Measurements from ENCODE around the gene CREB1.

Gene CREB1

DNA sequence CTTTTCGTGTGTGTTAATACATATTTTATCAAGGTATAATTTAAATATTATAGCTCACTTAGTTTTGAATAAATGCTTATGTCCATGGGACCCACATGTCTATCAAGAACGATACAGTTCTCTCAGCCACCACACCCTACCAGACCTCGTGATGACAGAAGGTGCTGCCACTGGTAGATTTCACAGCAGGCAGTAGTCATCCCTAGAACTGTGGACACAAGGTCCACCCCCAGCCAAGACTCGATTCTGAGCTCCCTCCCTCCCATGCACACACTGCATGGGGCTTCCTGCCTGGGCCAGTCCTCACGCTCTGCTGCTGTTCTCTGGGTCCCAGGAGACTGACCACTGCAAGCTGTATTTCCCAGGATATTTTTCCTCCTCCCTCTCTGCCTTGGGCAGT, 26.5 kb upstream of the CREB1 start:
- in situ Hi-C loops (cut with HindIII; ENCODE audit: low sequenced_read_pairs) = no loop called here

DNA sequence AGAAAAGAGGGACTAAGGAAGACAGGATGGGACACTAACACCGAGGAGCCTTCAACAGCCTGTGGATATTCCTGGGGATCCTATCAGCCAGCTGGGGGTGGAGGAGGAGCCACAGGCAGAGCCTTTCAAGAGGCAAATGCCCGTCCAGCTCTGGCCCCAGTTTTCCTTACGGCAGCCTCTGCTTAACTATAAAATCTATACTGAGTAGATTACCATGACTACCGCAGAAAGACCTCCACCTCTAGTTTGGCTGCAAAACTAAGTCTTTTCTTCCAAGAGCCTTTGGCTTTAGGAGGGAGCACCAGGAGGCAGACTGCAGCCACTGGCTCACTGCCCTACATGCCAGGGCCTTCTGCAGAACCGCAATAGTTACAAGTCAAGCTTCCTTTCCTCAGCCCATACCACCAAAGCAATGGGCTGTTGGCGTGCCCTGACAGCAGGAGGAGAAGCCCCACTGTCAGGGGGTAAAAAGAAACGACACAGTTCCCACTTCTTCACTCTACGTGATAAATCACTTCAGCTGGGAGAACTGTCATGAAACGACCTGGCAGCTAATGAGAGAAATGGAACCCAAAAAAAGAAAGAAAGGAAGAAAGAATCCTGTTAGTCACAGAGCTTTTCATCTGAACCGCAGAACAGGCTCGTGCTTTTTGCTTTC, 25.1 kb upstream of the CREB1 start:
- in situ Hi-C loops (cut with HindIII; ENCODE audit: low sequenced_read_pairs) = no loop called here

DNA sequence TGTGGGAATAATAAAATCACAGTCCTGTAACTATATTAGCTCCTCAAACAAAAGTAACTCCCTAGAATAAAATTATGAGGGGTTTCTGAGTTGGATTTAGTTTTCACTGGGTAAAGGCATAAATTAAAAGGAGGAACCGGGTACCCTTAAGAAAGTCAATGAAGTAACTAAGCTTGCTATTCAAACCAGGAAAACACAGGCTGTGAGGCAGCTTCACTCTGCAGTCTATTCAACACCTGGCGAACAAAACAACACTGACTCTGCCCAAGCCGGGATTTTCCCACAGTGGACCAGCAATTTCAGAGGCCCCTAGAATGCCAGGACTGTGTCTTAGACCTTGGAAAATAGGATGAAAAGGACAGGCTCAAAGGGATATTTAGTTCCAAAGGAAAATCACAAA, 24.6 kb upstream of the CREB1 start:
- in situ Hi-C loops (cut with HindIII; ENCODE audit: low sequenced_read_pairs) = no loop called here

DNA sequence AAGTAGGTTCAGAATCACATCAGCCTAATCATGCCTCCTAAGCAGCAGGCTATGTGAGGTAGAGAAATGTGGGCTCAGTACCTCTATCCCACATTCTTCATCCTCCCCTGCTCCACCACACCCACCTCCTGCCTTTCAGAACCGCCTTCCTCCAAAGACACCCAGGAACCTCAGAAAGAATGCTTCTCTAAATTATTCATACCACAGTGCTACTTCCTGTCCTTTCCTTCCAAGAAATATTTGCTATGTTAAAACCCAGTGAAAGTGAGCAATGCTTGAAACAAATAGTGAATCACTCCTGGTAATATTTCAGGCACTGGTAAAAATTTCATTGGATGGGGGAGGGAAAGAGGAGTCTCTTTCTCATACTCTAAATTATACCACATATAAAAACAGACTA, 24.0 kb upstream of the CREB1 start:
- in situ Hi-C loops (cut with HindIII; ENCODE audit: low sequenced_read_pairs) = no loop called here

DNA sequence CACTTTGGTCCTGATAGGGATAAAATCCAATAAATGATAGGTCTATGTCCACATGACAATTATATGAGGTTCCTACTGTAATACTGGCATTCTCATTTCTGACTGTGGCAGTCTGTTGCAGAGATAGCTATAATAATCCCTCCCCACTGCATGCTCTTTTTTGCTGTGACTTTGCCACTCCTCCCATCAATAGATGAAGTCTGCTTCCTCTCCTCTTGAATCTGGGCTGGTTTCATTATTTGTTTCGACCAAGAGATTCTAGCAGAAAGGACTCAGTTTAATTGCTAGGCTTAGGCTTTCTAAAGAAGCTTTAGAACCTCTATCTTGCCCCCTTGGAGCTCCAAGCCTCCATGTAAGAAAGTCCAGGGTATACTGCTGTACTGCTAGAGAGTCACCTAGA, 23.3 kb upstream of the CREB1 start:
- in situ Hi-C loops (cut with HindIII; ENCODE audit: low sequenced_read_pairs) = no loop called here

DNA sequence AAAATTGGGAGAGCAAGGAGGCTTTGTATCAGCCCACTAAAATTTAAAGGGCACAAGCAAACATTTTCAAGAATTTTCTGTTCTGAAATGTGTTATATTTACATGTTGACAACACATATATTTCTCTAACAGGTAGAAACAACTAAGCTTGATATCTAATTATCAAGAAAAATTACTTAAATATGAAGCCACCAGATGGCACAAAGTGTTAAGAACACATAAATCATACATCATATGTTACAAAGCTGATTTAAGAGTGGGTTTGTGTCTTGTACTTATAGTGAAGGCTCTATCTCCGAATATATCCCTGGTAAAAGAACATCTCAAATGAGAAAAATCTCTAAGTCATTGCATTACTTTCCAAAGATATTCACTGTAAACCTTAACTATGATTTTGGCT, 19.6 kb upstream of the CREB1 start:
- in situ Hi-C loops (cut with HindIII; ENCODE audit: low sequenced_read_pairs) = no loop called here

DNA sequence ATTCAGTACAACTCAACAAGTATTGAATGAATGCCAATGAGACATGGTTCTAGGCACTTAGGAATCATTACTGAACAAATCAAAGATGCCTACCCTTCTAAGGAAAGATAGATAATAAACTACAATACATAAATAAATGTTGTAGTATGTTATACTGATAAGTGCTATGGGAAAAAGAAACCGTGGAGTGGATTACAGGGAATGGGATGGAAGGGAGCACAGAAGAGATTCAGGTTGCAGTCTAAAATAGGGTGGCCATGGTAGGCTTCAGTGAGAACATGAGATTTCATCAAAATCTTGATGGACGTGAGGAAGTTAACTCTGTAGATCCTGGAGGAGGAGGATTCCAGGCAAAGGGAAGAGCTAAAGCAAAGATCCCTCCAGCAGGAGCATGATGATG, 17.9 kb upstream of the CREB1 start:
- in situ Hi-C loops (cut with HindIII; ENCODE audit: low sequenced_read_pairs) = no loop called here

DNA sequence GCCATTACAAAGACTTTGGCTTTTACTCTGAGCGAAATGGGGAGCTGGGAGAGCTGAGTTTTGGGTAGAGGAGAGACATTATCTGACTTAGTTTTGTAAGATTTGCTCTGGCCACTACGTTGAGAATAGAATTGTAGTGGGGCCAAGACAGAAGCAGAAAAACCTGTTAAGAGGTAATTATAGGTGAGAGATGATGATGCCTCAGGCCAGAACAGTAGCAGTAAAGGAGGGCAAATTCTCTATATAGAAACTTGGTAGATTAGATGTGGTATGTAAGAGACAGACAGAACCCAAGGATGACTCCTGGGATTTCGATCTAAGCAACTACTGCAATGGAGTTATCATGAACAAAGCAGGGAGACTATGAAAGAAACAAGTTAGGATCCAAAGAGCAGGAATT, 17.4 kb upstream of the CREB1 start:
- in situ Hi-C loops (cut with HindIII; ENCODE audit: low sequenced_read_pairs) = no loop called here

DNA sequence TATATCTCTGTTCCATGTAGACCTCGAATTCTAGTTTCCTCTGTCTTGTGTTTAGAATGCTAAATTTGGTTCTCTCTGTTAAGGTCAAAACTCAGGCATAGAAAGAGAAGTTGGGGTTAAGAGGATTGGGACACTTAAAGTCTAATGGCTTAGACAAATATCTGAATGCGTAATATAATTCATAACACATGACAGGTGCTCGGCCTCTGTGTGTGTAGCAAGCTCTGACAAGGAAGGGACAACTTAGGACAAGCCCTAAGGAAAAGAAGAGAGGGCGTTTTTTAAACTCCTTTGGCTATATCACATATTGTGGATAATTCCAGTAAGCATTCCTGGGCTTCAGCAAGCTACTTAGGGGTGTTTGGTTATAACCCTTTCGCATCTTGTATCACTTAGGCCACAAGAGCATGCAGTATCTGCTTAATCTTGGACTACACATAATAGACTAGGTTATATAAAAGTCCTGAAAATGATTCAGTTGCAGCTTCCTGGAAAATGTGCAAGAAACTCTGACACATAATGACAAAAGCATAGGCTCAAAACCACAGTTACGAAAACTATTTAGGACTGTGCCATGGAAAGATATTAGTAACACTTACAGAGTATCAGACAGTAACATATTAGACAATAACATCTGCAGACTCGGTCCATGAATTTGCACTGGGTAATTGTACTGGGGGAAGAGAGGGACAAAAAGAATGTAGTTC, 16.1 kb upstream of the CREB1 start:
- in situ Hi-C loops (cut with HindIII; ENCODE audit: low sequenced_read_pairs) = no loop called here

DNA sequence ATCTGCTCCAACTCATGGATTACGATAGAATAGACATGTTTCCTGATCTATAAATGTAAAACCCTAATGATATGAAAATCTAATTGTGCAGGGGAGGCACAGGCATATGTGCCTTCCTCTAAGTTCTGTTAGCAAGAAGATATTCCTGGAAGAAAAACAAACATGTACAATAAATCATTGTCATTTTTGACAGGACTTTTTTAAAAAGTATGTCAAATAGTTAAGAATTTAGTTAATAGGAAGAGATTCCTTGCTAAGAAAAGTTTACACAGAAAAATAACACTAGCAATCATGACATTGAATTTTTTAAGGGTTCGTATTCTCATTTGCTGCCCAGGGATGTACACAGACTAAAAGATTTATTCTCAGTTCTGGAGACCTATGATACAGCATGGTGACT, 15.3 kb upstream of the CREB1 start:
- in situ Hi-C loops (cut with HindIII; ENCODE audit: low sequenced_read_pairs) = no loop called here

DNA sequence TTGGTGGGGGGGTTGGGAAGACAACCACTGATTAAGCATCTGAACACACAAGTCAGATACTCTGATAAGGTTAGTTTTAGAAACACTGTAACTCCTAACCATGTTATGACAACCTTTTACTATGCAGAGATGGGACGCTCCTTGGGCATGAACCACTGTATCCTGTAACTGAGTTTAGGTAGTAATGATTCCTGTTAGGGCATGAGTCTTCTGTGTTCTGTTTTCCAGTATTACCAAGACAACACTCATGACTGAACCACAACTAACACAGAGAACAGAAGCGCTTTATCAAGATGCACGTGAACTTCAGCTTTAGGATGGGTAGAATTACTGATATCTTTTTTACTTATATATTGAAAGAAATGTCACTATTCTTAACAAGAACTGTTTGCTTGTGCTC, 14.1 kb upstream of the CREB1 start:
- in situ Hi-C loops (cut with HindIII; ENCODE audit: low sequenced_read_pairs) = no loop called here

DNA sequence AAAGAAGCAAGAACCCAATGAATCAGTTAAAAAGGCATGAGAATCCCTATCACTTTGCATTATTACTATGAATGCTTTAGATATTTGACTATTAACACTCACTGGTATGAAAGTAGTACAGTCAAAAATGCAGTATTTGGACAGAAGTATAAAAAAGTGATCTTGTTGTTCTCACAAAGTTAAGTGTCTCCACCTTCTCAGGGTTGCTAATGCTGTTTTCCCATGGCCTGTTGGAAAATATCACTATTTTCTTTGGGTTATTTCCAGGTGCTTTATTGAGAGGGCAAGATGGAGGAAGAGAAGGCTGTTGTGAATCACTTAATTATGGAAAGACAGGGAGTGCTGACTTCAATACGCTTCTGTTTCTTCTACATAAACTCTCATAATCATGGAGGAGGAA, 13.6 kb upstream of the CREB1 start:
- in situ Hi-C loops (cut with HindIII; ENCODE audit: low sequenced_read_pairs) = no loop called here

DNA sequence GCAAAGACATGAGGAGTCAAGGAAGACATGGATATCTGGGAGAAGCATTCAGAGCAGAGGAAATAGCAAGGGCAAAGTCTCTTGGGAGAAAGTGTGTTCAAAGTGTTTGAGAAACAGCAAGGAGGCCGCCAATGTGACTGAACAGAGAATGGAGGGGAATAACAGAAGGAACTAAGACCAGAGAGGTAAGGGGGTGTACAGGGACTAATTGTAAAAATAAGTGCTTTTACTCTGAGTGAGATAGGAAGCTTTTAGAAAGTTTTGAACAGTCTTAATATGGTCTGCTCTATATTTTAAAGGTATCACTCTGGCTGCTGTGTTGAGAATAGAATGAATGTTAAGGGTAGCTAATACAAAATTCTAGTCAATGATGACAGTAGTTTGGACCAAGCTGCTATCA, 6.8 kb upstream of the CREB1 start:
- in situ Hi-C loops (cut with HindIII; ENCODE audit: low sequenced_read_pairs) = no loop called here

DNA sequence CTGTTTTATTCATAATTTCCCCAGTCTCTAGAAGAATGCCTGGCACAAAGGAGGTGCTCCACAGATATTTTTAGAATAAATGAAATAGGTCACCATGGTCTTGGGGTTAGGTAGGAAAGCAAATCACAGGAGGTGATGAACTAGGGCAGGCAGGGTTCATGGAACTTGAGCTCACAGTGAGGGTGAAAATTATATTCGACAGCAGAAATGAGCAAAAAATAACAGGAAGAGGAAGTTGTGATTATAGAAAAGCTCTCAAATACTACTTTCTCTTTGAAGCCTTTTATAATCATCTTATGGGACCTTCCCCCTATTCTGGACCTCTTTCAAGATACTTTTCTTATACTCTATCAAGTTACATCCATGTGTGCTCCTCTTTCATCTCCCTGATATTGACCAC, 4.5 kb upstream of the CREB1 start:
- in situ Hi-C loops (cut with HindIII; ENCODE audit: low sequenced_read_pairs) = no loop called here

DNA sequence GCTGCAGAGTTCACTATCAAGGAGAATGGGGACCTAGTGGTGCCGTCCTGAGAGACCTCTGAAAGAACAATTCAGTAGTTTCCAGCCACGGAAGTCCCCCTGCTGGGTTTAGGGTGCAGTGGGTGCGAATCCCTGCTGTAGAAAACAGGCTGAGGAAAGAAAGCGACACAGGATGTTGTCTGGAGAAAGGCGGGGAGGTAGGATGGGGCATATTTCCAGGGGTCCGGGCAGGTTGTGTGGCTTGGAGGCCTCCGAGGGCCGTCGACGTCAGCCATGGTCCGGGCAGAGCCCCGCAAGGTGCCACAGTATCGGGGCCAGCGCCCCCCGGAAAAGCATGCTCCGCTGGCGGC, 807 bp upstream of the CREB1 start:
- in situ Hi-C loops (cut with HindIII; ENCODE audit: low sequenced_read_pairs) = no loop called here

DNA sequence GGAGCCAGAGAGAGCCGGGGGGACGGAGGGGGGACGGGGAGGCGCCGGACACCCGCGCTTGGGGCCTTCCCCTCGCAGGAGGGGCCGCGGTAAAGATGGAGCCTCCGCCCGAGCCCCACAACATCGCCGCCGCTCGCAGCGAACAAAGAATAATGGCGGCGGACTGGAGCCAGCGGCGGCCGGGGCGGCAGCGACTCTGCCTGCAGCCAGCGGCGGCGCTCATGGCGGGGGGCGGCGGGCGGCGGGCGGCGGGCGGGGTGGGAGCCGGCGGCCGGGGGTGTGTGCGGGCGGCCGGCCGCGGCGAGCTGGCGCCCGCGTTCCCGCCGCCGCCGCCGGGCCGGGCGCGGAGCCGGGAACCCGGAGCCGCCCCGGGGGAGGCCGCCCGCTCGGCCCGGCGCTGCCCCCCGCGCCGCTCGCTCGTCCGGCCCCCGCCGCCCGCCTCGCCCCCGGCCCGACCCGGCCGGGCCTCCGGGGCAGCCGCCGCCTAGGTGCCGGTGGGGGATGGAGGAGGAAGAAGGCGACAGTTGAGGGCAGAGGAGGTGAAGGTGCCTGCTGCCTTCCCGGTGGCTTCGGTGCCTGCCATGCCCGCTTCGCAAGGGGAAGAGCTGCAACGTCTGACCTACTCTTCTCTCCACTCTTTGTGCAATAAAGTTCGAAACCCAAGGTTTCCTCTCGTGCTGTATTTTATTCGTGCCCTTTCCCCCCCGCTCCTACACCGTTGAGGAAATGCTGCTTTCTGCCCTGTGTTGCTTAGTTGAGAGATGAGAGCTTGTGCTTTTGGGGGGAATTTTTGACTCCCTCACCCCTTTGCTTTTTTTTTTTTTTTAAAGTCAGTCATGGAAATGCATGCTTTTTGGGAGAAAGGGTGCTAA, 634 bp downstream of the CREB1 start:
- in situ Hi-C loops (cut with HindIII; ENCODE audit: low sequenced_read_pairs) = no loop called here

DNA sequence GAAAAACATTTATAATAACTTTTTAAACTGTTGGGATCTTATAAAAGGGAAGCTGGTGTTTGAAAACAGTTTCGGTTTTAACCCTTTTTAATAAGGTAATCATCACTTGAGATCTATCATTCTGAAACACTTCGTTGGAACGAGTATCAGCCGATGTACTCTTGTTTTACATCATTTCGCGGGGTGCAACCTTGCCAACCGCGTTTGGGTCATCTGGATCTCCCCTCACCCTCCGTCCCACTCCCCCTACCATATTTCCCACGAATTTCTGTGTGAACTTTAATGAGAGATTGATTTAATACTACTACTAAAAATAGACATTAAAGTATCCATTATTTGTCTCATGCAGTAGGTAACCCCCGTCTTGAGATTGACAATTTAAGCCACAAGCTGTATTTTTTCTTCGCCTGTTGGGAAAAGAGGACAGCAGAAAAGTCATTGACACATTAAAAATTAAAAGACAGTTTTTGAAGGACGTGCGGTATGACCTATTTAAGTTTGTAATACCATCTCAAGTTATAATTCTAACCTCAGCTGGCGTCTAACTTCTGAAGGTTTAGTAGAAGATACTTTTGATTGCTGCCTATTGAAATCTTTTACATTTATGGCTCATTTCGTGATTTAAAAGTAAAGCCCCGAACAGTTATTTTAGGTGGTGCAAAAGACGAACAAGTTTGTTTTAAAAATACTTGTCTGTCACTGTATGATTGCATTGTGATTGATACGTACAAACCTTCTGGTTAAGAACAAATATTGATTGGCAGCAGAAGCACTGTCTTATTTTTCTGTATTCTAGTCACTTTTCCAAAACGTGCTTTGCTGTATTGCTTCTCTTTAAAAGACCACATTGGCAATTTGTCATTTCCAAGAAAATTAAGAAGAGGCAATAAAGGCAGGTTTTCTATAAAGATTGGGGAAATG, 1.5 kb downstream of the CREB1 start:
- in situ Hi-C loops (cut with HindIII; ENCODE audit: low sequenced_read_pairs) = no loop called here

DNA sequence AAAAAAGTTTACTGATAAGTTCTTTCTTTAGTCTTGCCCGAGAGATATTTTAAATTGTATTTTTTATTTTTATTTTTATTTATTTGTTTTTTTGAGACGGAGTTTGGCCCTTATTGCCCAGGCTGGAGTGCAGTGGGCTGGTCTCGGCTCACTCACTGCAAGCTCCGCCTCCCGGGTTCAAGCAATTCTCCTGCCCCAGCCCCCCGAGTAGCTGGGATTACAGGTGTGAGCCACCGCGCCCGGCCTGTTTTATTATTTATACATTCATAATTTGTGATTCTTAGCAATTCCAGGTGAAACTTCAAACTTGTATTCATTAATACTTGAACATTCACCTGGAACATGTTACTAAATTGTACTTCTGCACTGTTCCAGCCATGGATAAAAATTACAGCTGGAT, 2.9 kb downstream of the CREB1 start:
- in situ Hi-C loops (cut with HindIII; ENCODE audit: low sequenced_read_pairs) = no loop called here

DNA sequence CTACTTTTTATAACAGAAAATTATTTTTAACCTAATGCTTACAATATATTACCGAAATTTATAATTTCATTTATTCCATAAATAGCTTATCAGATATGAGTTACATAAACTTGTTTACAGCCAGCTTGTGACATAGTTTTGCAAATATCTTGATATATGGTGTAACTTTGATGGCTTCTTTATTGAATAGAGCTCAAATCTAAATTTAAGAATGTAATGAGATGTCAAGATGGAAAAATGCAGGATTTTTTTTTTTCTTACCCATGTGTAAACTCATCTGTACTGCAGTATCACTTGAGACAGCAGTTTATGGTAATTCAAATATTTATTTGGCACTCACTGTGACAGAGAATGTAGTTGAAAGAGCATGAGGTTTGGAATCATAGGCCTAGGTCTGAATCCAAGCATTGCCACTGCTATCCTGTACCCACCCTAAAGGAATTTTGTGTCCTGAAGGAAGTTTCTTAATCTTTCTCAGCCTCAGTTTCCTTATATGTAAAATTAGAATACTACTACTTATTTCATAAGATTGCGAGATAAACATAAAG, 3.8 kb downstream of the CREB1 start:
- in situ Hi-C loops (cut with HindIII; ENCODE audit: low sequenced_read_pairs) = no loop called here

DNA sequence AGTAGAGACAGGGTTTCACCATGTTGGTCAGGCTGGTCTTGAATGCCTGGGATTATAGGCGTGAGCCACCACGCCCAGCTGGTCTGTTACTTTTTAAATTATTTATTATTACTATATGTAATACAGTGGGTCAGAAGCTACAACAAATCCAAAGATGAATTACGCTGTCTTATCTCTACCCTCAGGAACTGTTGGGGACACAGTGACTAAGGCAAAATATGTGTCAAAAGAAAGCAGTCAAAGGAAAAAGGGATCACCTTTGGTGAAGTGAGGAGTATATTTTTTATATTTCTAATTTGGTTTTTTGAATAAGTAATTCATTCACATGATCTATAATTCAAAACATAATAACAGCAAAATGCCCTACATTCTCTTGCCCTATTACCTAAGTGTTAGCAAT, 4.7 kb downstream of the CREB1 start:
- in situ Hi-C loops (cut with HindIII; ENCODE audit: low sequenced_read_pairs) = no loop called here

DNA sequence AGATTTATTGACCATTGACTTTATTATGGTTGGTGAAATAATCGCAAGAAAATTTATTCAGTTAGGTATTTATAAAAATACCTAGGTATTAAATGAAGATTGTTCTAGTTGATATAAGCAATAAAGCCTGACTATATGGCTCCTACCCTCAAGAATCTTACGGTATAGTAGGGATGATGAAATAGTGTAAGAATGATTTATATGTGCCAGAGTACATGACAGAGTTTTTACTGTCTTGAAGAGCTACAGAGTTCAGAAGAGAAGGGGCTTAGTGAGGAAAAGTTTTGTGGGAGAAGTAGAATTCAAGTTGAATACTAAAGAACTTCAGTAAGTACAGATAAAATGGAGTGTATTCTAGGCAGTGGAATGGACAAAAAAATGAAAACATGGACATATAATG, 9.7 kb downstream of the CREB1 start:
- in situ Hi-C loops (cut with HindIII; ENCODE audit: low sequenced_read_pairs) = no loop called here

Data from DLD1 (cell line).